ENCODE results near the gene RNF168.
"Not testable (repeated sequence)": the region's sequence is repeated elsewhere in the genome, so short reads cannot be mapped to it uniquely, and the experiment has no call there.

RNF168 gene

GRCh38 chr3:196477678-196478077 is 25.9 kb downstream of the RNF168 start:
- H2AFZ ChIP-seq (ENCODE audit: low read length), result no peak overlapping the region
- H3K79me2 ChIP-seq (ENCODE audit: low read length), result peaks cover 15% of the 10 kb centered on the region; the same call in 1 of the 2 replicates
- H4K20me1 ChIP-seq (ENCODE audit: insufficient read depth, low read length), result no peaks in the 10 kb centered on the region
- H3K4me3 ChIP-seq (ENCODE audit: low read length), result no peak overlapping the region
- no peak overlapping the region for H3K4me2 ChIP-seq (ENCODE audit: low read depth, low read length)
- no peaks in the 10 kb centered on the region for H3K27me3 ChIP-seq (replicated peaks; ENCODE audit: insufficient read depth, low read length)
- peaks cover 20% of the 10 kb centered on the region; the same call in 1 of the 2 replicates for H3K36me3 ChIP-seq (replicated peaks; ENCODE audit: insufficient read depth, low read length)
- no peak for TF ChIP-seq EZH2 (optimal IDR thresholded peaks at IDR 0.05; ENCODE audit: low read depth, low read length)
- TF ChIP-seq EZH2phosphoT487 (IDR thresholded peaks at IDR 0.05; ENCODE audit: low read length), result no peak
- TF ChIP-seq, protein P1, sequence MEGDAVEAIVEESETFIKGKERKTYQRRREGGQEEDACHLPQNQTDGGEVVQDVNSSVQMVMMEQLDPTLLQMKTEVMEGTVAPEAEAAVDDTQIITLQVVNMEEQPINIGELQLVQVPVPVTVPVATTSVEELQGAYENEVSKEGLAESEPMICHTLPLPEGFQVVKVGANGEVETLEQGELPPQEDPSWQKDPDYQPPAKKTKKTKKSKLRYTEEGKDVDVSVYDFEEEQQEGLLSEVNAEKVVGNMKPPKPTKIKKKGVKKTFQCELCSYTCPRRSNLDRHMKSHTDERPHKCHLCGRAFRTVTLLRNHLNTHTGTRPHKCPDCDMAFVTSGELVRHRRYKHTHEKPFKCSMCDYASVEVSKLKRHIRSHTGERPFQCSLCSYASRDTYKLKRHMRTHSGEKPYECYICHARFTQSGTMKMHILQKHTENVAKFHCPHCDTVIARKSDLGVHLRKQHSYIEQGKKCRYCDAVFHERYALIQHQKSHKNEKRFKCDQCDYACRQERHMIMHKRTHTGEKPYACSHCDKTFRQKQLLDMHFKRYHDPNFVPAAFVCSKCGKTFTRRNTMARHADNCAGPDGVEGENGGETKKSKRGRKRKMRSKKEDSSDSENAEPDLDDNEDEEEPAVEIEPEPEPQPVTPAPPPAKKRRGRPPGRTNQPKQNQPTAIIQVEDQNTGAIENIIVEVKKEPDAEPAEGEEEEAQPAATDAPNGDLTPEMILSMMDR (IDR thresholded peaks at IDR 0.05; ENCODE audit: low read length), result no peak
- H3K9ac ChIP-seq (ENCODE audit: low read length), result no peak overlapping the region
- DNase-seq, result no peak
- H3K9me2 ChIP-seq (replicated peaks; ENCODE audit: insufficient read depth, low read length), result no peaks in the 10 kb centered on the region
- H3K9me3 ChIP-seq (replicated peaks; ENCODE audit: insufficient read depth, low read length), result no peaks in the 10 kb centered on the region
- no peaks in the 10 kb centered on the region for H3F3A ChIP-seq (ENCODE audit: insufficient read depth, low read length)
- no peaks in the 10 kb centered on the region for H3K4me1 ChIP-seq (ENCODE audit: low read length)
- no peak overlapping the region for H3K27ac ChIP-seq (ENCODE audit: low read length)

- Histone ChIP-seq H2AFZ (ENCODE audit: low read length) (no peak overlapping the region), H3K79me2 (ENCODE audit: low read length) (peaks cover 31% of the 10 kb centered on the region), H4K20me1 (ENCODE audit: insufficient read depth, low read length) (no peaks in the 10 kb centered on the region), H3K4me2 (ENCODE audit: low read depth, low read length) (no peak overlapping the region), H3K4me3 (ENCODE audit: low read length) (no peak overlapping the region), H3K9ac (ENCODE audit: low read length) (no peak overlapping the region), H3K4me1 (ENCODE audit: low read length) (no peaks in the 10 kb centered on the region), H3F3A (ENCODE audit: insufficient read depth, low read length) (no peaks in the 10 kb centered on the region), H3K9me2 (replicated peaks; ENCODE audit: insufficient read depth, low read length) (no peaks in the 10 kb centered on the region), H3K36me3 (replicated peaks; ENCODE audit: insufficient read depth, low read length) (peaks cover 17% of the 10 kb centered on the region; the same call in 1 of the 2 replicates), H3K27ac (ENCODE audit: low read length) (no peak overlapping the region), H3K27me3 (replicated peaks; ENCODE audit: insufficient read depth, low read length) (no peaks in the 10 kb centered on the region), H3K9me3 (replicated peaks; ENCODE audit: insufficient read depth, low read length) (no peaks in the 10 kb centered on the region)
- TF ChIP-seq EZH2 (optimal IDR thresholded peaks at IDR 0.05; ENCODE audit: low read depth, low read length) (no peak), EZH2phosphoT487 (IDR thresholded peaks at IDR 0.05; ENCODE audit: low read length) (no peak)
- TF ChIP-seq, protein P1 (IDR thresholded peaks at IDR 0.05; ENCODE audit: low read length), result no peak
- DNase-seq, result no peak
These were observed 31.3 kb downstream of the RNF168 start for GRCh38 chr3:196472286-196472685.

DNA sequence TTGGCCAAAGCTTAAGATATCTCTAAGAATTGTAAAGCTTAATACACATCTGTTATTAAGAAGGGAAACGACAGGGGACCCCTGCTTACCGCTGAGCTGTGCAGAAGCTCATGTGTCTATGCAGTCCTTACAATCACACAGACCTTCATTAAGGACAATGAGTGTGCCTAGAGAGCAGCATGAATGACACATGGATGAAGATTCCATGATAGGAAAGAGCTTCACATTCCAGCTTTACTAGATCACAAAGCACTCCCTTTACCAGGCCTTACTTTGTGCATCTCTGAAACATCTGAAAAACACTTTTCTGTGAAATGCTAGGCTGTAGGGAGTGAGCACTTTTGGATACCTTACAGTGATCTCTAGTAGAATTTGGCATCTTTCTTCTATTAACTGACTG is 32.0 kb downstream of the RNF168 start:
- no peaks in the 10 kb centered on the region for H3F3A ChIP-seq (ENCODE audit: insufficient read depth, low read length)
- no peaks in the 10 kb centered on the region for H3K9me3 ChIP-seq (replicated peaks; ENCODE audit: insufficient read depth, low read length)
- no peaks in the 10 kb centered on the region for H3K9me2 ChIP-seq (replicated peaks; ENCODE audit: insufficient read depth, low read length)
- peaks cover 13% of the 10 kb centered on the region; the same call in 1 of the 2 replicates for H3K36me3 ChIP-seq (replicated peaks; ENCODE audit: insufficient read depth, low read length)
- H3K27me3 ChIP-seq (replicated peaks; ENCODE audit: insufficient read depth, low read length), result no peaks in the 10 kb centered on the region
- peaks cover 31% of the 10 kb centered on the region for H3K79me2 ChIP-seq (ENCODE audit: low read length)
- DNase-seq, result no peak
- H4K20me1 ChIP-seq (ENCODE audit: insufficient read depth, low read length), result no peaks in the 10 kb centered on the region
- no peak overlapping the region for H2AFZ ChIP-seq (ENCODE audit: low read length)
- H3K4me2 ChIP-seq (ENCODE audit: low read depth, low read length), result no peak overlapping the region
- no peak for TF ChIP-seq EZH2phosphoT487 (IDR thresholded peaks at IDR 0.05; ENCODE audit: low read length)
- no peak for TF ChIP-seq EZH2 (optimal IDR thresholded peaks at IDR 0.05; ENCODE audit: low read depth, low read length)
- TF ChIP-seq, protein P1 (IDR thresholded peaks at IDR 0.05; ENCODE audit: low read length), result no peak
- H3K9ac ChIP-seq (ENCODE audit: low read length), result no peak overlapping the region
- H3K4me3 ChIP-seq (ENCODE audit: low read length), result no peak overlapping the region
- no peaks in the 10 kb centered on the region for H3K4me1 ChIP-seq (ENCODE audit: low read length)
- H3K27ac ChIP-seq (ENCODE audit: low read length), result no peak overlapping the region

DNA sequence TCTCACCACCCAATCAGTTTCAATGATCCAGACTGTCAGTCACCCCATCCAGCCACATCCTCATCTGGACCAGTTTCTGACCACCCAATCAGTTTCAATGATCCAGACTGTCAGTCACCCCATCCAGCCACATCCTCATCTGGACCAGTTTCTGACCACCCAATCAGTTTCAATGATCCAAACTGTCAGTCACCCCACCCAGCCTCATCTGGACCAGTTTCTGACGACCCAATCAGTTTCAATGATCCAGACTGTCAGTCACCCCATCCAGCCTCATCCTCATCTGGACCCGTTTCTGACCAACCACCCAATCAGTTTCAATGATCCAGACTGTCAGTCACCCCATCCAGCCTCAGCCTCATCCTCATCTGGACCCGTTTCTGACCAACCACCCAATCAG is 33.4 kb downstream of the RNF168 start:
- H3K27ac ChIP-seq (ENCODE audit: low read length); H3K4me1 ChIP-seq (ENCODE audit: low read length); H3K4me3 ChIP-seq (ENCODE audit: low read length); H3F3A ChIP-seq (ENCODE audit: insufficient read depth, low read length); H3K9ac ChIP-seq (ENCODE audit: low read length); H3K9me2 ChIP-seq (replicated peaks; ENCODE audit: insufficient read depth, low read length); H3K4me2 ChIP-seq (ENCODE audit: low read depth, low read length); H2AFZ ChIP-seq (ENCODE audit: low read length); H3K27me3 ChIP-seq (replicated peaks; ENCODE audit: insufficient read depth, low read length); DNase-seq; H3K9me3 ChIP-seq (replicated peaks; ENCODE audit: insufficient read depth, low read length); H4K20me1 ChIP-seq (ENCODE audit: insufficient read depth, low read length): not testable (repeated sequence)
- H3K36me3 ChIP-seq (replicated peaks; ENCODE audit: insufficient read depth, low read length), result peaks cover 13% of the 10 kb centered on the region; the same call in 1 of the 2 replicates
- peaks cover 31% of the 10 kb centered on the region for H3K79me2 ChIP-seq (ENCODE audit: low read length)
